GM10847 (cell line): Measurements from ENCODE around the gene GDF7.

ENCODE experiments used
- POLR2A ChIP-seq: IDR thresholded peaks from 2 replicates; pipeline ENCODE4 v1.6.1; 2011; ENCODE audit not compliant: insufficient read length; ENCODE audit errors: extremely low read depth

GDF7 gene

DNA sequence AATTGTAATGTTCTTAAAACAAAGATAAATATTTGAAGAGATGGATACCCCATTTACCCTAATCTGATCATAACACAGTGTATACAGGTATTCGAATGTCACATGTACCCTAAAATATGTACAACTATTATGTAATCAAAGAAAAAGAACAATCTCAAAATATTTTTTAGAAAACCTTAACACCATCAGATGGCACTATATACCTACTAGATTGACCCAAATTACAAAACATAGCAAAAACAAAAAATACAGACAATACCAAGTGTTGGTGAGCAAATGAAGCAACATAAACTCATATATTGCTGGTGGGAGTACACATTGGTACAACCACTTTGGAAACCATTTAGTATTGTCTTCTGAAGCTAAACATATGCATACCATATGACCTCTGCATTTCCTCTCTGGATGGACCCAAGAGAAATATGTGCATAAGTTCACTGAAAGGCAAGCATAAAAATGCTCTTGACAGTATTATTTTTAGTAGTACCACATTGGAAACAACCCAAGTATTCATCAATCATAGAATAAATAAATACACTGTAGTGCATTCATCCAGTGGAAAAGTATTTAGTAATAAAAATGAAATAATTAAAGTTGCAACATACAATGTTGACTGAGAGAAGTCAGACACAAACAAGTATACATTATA, 55.8 kb downstream of the GDF7 start:
- no peak for TF ChIP-seq POLR2A

DNA sequence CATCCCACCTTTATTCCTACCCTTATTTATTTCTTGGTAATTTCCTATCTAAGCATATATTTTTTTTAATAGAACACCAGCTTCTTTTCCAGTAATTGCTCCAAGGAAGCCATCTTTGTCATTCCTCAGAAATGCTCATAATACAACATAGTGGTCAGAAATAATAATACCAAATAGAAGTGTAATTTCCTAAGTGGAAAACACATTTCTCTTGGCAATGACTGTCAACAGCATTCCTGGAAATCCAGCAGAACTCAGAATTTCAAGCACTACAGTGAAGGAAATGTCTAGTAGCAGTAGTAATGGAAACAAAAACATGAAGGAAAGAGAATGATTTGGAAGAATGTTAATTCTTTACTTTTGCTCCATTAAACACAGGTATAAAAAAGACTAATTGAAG, 56.6 kb downstream of the GDF7 start:
- no peak for TF ChIP-seq POLR2A

DNA sequence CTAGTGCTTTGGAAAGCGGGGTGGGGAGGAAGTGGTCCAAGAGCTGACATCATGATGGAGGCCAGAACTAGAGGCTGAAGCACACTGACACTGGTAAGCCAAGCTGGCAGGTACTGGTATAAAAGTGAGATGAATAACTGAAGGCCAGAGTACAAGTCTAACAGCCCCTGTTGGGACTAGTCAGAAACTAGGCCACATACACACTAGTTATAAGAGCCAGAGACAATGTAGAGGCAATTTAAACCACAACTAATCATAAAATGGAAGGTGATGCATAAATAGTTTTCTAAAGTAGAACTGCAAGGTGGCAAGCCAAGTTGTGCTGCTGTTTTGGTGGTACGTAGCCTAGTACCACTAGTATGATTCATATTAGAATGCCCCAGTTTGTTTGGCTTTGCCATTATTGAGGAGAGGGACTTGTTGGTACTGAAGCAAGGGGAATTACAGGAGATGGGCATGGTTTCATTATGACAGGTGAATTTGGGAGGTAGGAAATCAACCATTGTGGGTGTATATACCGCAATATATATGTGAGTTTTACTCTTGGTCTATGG, 57.6 kb downstream of the GDF7 start:
- TF ChIP-seq POLR2A, result no peak

DNA sequence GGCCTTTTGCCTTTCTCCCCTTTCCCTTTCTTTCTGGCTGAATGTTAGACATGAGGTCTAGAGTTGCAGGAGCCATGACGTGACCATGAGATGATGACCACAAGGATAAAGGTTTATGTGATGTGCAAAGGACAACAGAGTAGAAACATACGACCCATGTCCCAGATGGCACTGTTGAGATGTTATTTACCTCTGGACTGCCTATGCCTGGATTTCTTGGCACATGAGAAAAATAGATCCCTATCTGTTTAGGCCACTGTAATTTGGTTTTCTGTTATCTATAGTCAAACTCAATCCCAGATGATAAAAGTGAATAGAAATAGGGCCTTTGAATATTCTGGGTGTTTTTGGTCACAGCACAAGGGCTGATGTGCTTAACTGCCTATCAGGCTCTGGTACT, 58.8 kb downstream of the GDF7 start:
- TF ChIP-seq POLR2A, result no peak

DNA sequence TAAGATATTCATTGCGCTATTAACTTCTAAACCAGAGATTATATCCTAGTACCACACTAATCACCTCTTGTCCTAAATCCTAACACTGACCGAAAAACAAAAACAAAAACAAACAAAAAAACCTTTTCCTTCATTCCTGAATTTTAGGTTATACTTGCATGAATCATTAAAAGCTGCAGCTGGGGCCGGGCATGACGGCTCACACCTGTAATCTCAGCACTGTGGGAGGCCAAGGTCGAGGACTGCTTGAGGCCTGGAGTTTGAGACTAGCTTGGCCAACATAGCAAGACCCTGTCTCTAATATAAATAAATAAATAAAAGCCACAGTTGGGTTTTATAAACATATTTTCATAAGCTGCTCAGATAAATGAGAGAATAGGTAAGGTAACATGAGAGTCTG, 60.0 kb downstream of the GDF7 start:
- TF ChIP-seq POLR2A, result no peak

DNA sequence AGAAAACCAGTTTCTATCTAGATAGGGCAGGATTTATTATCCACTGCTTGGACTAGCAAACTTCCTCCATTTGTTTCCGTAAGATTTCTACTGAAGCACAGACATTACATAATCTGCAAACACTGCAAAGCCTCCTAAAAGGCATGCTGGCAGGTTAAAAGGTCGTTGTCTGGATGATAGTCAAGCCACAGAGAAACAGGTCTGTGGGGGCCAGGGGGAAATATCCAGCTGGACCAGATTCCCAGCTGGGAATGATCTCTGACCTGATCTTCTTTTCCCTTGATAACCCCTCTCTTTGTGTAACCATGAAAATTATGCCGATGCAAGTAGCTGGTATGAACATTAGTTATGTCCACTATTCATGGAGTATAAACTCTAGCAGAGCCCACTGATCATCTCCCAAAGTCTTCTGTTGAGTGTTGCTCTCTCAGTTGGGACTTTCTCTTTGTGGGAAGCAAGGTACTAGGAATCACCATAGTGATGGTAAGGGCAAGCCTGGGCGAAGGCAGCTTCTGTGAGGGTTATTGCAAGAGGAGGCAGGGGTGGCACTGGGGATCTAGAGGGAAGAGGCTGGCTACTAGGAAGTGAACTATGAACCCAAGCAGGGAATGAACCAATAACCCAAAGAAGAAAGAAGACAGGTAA, 61.3 kb downstream of the GDF7 start:
- no peak for TF ChIP-seq POLR2A
